HCT116 (cell line): ENCODE measurements around the gene CCL4L2.
"Not testable (repeated sequence)": the region's sequence is repeated elsewhere in the genome, so short reads cannot be mapped to it uniquely, and the experiment has no call there.

ENCODE experiments used
- POLR2A ChIP-seq: IDR thresholded peaks from 2 replicates; pipeline ENCODE4 v1.7.0; 2011; ENCODE audit warnings: borderline replicate concordance; ENCODE audit not compliant: insufficient read depth, insufficient read length; ENCODE audit errors: extremely low read depth
- POLR2AphosphoS5 ChIP-seq: IDR thresholded peaks from 2 replicates; pipeline ENCODE4 v1.6.1; 2011; ENCODE audit warnings: mild to moderate bottlenecking, low read depth, low read length, moderate library complexity
- SRF ChIP-seq: IDR thresholded peaks from 2 replicates; pipeline ENCODE4 v1.6.1; 2012; ENCODE audit warnings: low read depth
- TF ChIP-seq, protein P1 (sequence below), 3 experiments: fragments of 200-600 bp in 1 of 3; sonication (generic) in 1 of 3; IDR thresholded peaks in 2 of 3; conservative IDR thresholded peaks in 1 of 3; 2 replicates each; pipeline ENCODE4 v1.5.1; 2012 to 2017; ENCODE audit warnings: low read depth in 2 of 3, low read length in 2 of 3, antibody characterized with exemption in 1 of 3, borderline replicate concordance in 1 of 3, control low read depth in 1 of 3, mild to moderate bottlenecking in 1 of 3, mixed read lengths in 1 of 3, mixed run types in 1 of 3, moderate library complexity in 1 of 3; ENCODE audit not compliant: insufficient read depth in 1 of 3
- TF ChIP-seq, protein P2 (sequence below): IDR thresholded peaks from 2 replicates; pipeline ENCODE4 v1.6.1; 2012

DNA sequence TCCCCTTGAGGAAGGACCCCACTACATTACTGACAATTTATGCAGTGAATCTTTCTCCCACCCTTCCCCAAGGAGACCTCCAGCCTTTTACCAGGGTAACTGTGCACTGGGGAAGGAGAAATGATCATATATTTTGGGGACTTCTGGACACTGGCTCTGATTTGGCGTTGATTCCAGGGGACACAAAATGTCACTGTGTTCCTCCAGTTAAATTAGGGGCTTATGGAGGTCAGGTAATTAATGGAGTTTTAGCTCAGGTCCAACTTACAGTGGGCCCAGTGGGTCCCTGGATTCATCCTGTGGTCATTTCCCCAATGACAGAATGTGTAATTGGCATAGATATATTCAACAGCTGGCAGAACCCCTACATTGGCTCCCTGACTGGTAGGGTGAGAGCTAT lies 8.7 kb downstream of the CCL4L2 start:
- not testable (repeated sequence) for TF ChIP-seq POLR2AphosphoS5, POLR2A, SRF
- TF ChIP-seq, protein P1, sequence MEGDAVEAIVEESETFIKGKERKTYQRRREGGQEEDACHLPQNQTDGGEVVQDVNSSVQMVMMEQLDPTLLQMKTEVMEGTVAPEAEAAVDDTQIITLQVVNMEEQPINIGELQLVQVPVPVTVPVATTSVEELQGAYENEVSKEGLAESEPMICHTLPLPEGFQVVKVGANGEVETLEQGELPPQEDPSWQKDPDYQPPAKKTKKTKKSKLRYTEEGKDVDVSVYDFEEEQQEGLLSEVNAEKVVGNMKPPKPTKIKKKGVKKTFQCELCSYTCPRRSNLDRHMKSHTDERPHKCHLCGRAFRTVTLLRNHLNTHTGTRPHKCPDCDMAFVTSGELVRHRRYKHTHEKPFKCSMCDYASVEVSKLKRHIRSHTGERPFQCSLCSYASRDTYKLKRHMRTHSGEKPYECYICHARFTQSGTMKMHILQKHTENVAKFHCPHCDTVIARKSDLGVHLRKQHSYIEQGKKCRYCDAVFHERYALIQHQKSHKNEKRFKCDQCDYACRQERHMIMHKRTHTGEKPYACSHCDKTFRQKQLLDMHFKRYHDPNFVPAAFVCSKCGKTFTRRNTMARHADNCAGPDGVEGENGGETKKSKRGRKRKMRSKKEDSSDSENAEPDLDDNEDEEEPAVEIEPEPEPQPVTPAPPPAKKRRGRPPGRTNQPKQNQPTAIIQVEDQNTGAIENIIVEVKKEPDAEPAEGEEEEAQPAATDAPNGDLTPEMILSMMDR (IDR thresholded peaks at IDR 0.05 in 2 of 3, conservative IDR thresholded peaks at IDR 0.05 in 1 of 3; ENCODE audit: borderline replicate concordance in 1 of 3, insufficient read depth in 1 of 3, low read depth in 2 of 3, low read length in 2 of 3): not testable (repeated sequence)
- TF ChIP-seq, protein P2, sequence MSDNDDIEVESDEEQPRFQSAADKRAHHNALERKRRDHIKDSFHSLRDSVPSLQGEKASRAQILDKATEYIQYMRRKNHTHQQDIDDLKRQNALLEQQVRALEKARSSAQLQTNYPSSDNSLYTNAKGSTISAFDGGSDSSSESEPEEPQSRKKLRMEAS: not testable (repeated sequence)
